H1 (cell line): Measurements from ENCODE around the gene NELL1. TPM values are rescaled to one million over a fixed set of nuclear protein-coding genes. Genes with fewer than 3 reads are reported as not detected.

Source experiments
- CTCF ChIA-PET: fragments of 300-600 bp; sonication (Branson Sonifier 250); formaldehyde crosslinking; loops from one replicate; lab custom pipeline; 2021; ENCODE audit not compliant: partially characterized antibody; lab: Charles Lee
- POLR2A ChIA-PET: fragments of 300-600 bp; sonication (Branson Sonifier 250); formaldehyde crosslinking; loops from one replicate; lab custom pipeline; 2021; ENCODE audit warnings: inconsistent platforms; ENCODE audit not compliant: partially characterized antibody; lab: Charles Lee
- DNase-seq, 2 experiments: peaks; one replicate each; pipeline versions ENCODE4 v3.0.0 to v3.0.0-alpha.2; 2010 to 2022; ENCODE audit warnings: low spot score in 2 of 2, low read depth in 1 of 2, mixed read lengths in 1 of 2
- FAIRE-seq: peaks from 2 replicates; lab custom pipeline; 2011; peaks lifted over from hg19 to GRCh38; lab: Jason Lieb, UNC
- H2AFZ ChIP-seq: 2 replicates; pipeline ENCODE4 v1.8.1; 2012; ENCODE audit warnings: low read length, inconsistent platforms
- H2AK5ac ChIP-seq: 2 replicates; pipeline ENCODE4 v1.6.1; 2013; ENCODE audit warnings: low read depth, low read length
- H2BK120ac ChIP-seq: replicated peaks from 2 replicates; pipeline ENCODE3; 2013; ENCODE audit warnings: low read depth, low read length, inconsistent platforms
- H2BK12ac ChIP-seq: 2 replicates; pipeline ENCODE4 v1.6.1; 2013; ENCODE audit warnings: low read depth, low read length
- H2BK15ac ChIP-seq: 2 replicates; pipeline ENCODE4 v1.6.1; 2013; ENCODE audit warnings: low read length
- H2BK20ac ChIP-seq: 2 replicates; pipeline ENCODE4 v1.6.1; 2013; ENCODE audit warnings: low read length
- H2BK5ac ChIP-seq: 2 replicates; pipeline ENCODE4 v1.6.1; 2013; ENCODE audit warnings: low read depth, low read length
- H3K14ac ChIP-seq: 2 replicates; pipeline ENCODE4 v1.6.1; 2013; ENCODE audit warnings: inconsistent platforms; ENCODE audit not compliant: insufficient read length
- H3K18ac ChIP-seq: 2 replicates; pipeline ENCODE4 v1.6.1; 2013; ENCODE audit warnings: low read length; ENCODE audit errors: extremely low read depth
- H3K23ac ChIP-seq: 2 replicates; pipeline ENCODE4 v1.6.1; 2013; ENCODE audit warnings: inconsistent platforms; ENCODE audit not compliant: insufficient read length
- H3K23me2 ChIP-seq: 2 replicates; pipeline ENCODE4 v1.6.1; 2013; ENCODE audit warnings: low read depth, low read length
- H3K27ac ChIP-seq: 2 replicates; pipeline ENCODE4 v1.6.1; 2011; ENCODE audit warnings: low read depth, low read length, inconsistent platforms
- H3K27me3 ChIP-seq, 4 experiments: replicated peaks in 1 of 4; 1 replicate in 1 of 4; 2 replicates in 3 of 4; pipeline versions ENCODE4 v1.6.1 to v1.8.1; 2011 to 2013; ENCODE audit warnings: low read length in 3 of 4, mild to moderate bottlenecking in 3 of 4, inconsistent platforms in 2 of 4, mixed read lengths in 2 of 4, moderate library complexity in 1 of 4; ENCODE audit not compliant: control insufficient read depth in 3 of 4, insufficient read depth in 3 of 4; ENCODE audit errors: extremely low read depth in 1 of 4
- H3K36me3 ChIP-seq, 4 experiments: 2 replicates each; pipeline versions ENCODE4 v1.6.1 to v1.8.1; 2011 to 2013; ENCODE audit warnings: mild to moderate bottlenecking in 4 of 4, low read length in 3 of 4, moderate library complexity in 2 of 4, control low read depth in 1 of 4, inconsistent platforms in 1 of 4; ENCODE audit not compliant: insufficient read depth in 4 of 4, control insufficient read depth in 2 of 4
- H3K4ac ChIP-seq: replicated peaks from 2 replicates; pipeline ENCODE3; 2013; ENCODE audit warnings: low read length, low read depth, mixed read lengths, inconsistent platforms; ENCODE audit not compliant: insufficient read length
- H3K4me1 ChIP-seq, 4 experiments: replicated peaks in 1 of 4; 1 replicate in 1 of 4; 2 replicates in 3 of 4; pipeline versions ENCODE4 v1.6.1 to v1.8.1; 2011 to 2013; ENCODE audit warnings: low read length in 3 of 4, inconsistent platforms in 2 of 4, mixed read lengths in 1 of 4; ENCODE audit not compliant: insufficient read depth in 4 of 4, control insufficient read depth in 3 of 4
- H3K4me2 ChIP-seq, 2 experiments: 2 replicates each; pipeline versions ENCODE4 v1.6.1 to v1.8.1; 2011 to 2013; ENCODE audit warnings: low read depth in 2 of 2, low read length in 2 of 2, control low read depth in 1 of 2, inconsistent platforms in 1 of 2, mild to moderate bottlenecking in 1 of 2; ENCODE audit not compliant: insufficient read depth in 1 of 2
- H3K4me3 ChIP-seq, 4 experiments: fragments of 200-600, 300-600 bp in 1 of 4; sonication (generic), shearing (Covaris generic), sonication (Bioruptor Twin) in 1 of 4; 2 replicates each; pipeline versions ENCODE4 v1.5.1 to v1.8.1; 2011 to 2016; ENCODE audit warnings: low read length in 4 of 4, low read depth in 3 of 4, control low read depth in 2 of 4, inconsistent platforms in 2 of 4, mild to moderate bottlenecking in 2 of 4, mixed read lengths in 1 of 4, moderate library complexity in 1 of 4; ENCODE audit not compliant: insufficient read depth in 2 of 4; ENCODE audit errors: extremely low read depth in 1 of 4
- H3K56ac ChIP-seq: replicated peaks from 2 replicates; pipeline ENCODE3; 2013; ENCODE audit warnings: low read depth, mild to moderate bottlenecking, mixed read lengths, low read length, inconsistent platforms; ENCODE audit not compliant: insufficient read length
- H3K79me1 ChIP-seq: 2 replicates; pipeline ENCODE4 v1.6.1; 2013; ENCODE audit warnings: low read depth, low read length, control low read depth
- H3K79me2 ChIP-seq, 2 experiments: 2 replicates each; pipeline versions ENCODE4 v1.6.1 to v1.8.1; 2012 to 2013; ENCODE audit warnings: low read length in 2 of 2, mild to moderate bottlenecking in 2 of 2, inconsistent platforms in 1 of 2; ENCODE audit not compliant: insufficient read depth in 2 of 2, control insufficient read depth in 1 of 2
- H3K9ac ChIP-seq, 4 experiments: replicated peaks in 1 of 4; 1 replicate in 1 of 4; 2 replicates in 3 of 4; pipeline versions ENCODE4 v1.6.1 to v1.8.1; 2011 to 2013; ENCODE audit warnings: low read depth in 3 of 4, low read length in 3 of 4, control low read depth in 2 of 4, mild to moderate bottlenecking in 2 of 4, moderate library complexity in 2 of 4, inconsistent platforms in 1 of 4; ENCODE audit errors: extremely low read depth in 1 of 4
- H3K9me3 ChIP-seq, 2 experiments: 2 replicates each; pipeline versions ENCODE4 v1.6.1 to v1.8.1; 2012 to 2013; ENCODE audit warnings: mild to moderate bottlenecking in 2 of 2, moderate library complexity in 2 of 2, control low read depth in 1 of 2, inconsistent platforms in 1 of 2, low read depth in 1 of 2, low read length in 1 of 2, mixed read lengths in 1 of 2; ENCODE audit not compliant: insufficient read depth in 2 of 2
- H4K20me1 ChIP-seq, 2 experiments: replicated peaks in 1 of 2; 2 replicates each; pipeline versions ENCODE3 to v1.8.1; 2011 to 2013; ENCODE audit warnings: inconsistent platforms in 2 of 2, low read length in 2 of 2, mild to moderate bottlenecking in 1 of 2; ENCODE audit not compliant: insufficient read depth in 2 of 2, control insufficient read depth in 1 of 2
- H4K5ac ChIP-seq: 2 replicates; pipeline ENCODE4 v1.6.1; 2013; ENCODE audit warnings: low read length, low read depth, mixed read lengths, inconsistent platforms; ENCODE audit not compliant: insufficient read length
- H4K8ac ChIP-seq: 2 replicates; pipeline ENCODE4 v1.8.0; 2013; ENCODE audit warnings: mild to moderate bottlenecking, moderate library complexity, low read length, inconsistent platforms; ENCODE audit not compliant: insufficient read depth; ENCODE audit errors: extremely low read depth
- H4K91ac ChIP-seq: replicated peaks from 2 replicates; pipeline ENCODE3; 2013; ENCODE audit warnings: low read length, mixed read lengths, inconsistent platforms; ENCODE audit not compliant: insufficient read length
- CREB1 ChIP-seq: IDR thresholded peaks from 2 replicates; pipeline ENCODE4 v1.6.1; 2012; ENCODE audit warnings: inconsistent platforms
- RXRA ChIP-seq: IDR thresholded peaks from 2 replicates; pipeline ENCODE4 v1.6.1; 2011; ENCODE audit warnings: low read depth, mild to moderate bottlenecking, low read length, moderate library complexity; ENCODE audit not compliant: insufficient read depth
- SIN3A ChIP-seq, 2 experiments: IDR thresholded peaks in 1 of 2; conservative IDR thresholded peaks in 1 of 2; 2 replicates each; pipeline ENCODE4 v1.6.1; 2011 to 2012; ENCODE audit warnings: low read length in 2 of 2, improper control_type of control experiment in 1 of 2, low read depth in 1 of 2, mild to moderate bottlenecking in 1 of 2
- polyA plus RNA-seq, 7 experiments: library from polyadenylated mRNA; depleted of rRNA in 3 of 7; stranded (reverse) in 5 of 7; unstranded in 2 of 7; fragments of >200 nt in 5 of 7; fragments of 200-250 nt in 2 of 7; gene quantifications; 1 replicate in 5 of 7; 2 replicates in 1 of 7; 4 replicates in 1 of 7; pipeline versions ENCODE4 v1.2.1 to v1.2.3, GENCODE V29; 2011 to 2013; ENCODE audit warnings: missing spikeins in 2 of 7, mixed read lengths in 2 of 7
- total RNA-seq: library from RNA; stranded (reverse); fragmentation: NEBNext Ultra II Directional; extraction: Animal tissue kit (Norgen Biotek cat#: 25700); gene quantifications from 2 replicates; pipeline ENCODE4 v1.2.1, GENCODE V29; 2021
- TF ChIP-seq, protein P1 (sequence below): IDR thresholded peaks from 2 replicates; pipeline ENCODE4 v1.6.1; 2012; ENCODE audit warnings: inconsistent platforms

The NELL1 gene
- total and polyA plus RNA-seq, 2 of the 8 experiments (the other 6 are each of a cell fraction or from before 2014, with no cell fraction given) = 0.21 TPM; not detected in 1

DNA sequence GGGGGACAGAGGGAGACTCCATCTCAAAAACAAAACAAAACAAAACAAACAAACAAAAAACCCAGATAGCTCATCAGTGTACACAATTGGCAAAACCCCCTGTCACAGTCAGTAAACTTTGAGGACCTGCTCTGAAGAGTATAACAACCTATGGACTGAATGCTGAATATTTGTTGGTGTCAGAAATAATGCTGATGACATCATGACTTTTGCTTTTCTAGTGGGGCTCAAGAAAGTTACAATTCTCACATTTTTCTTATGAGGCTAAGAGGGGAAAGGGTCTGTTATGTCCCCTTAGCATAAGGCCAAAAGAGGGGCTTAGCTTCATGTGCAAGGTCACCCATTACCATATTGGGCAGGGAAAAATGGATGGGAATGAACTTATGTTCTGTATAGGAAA is 207.4 kb downstream of the NELL1 start:
- Histone ChIP-seq H4K91ac (no peak overlapping the region), H2AK5ac (no peak overlapping the region), H2BK120ac (no peak overlapping the region), H3K27ac (no peak overlapping the region), H3K56ac (no peak overlapping the region), H2BK12ac (no peak overlapping the region), H2BK15ac (no peak overlapping the region), H4K20me1 (no peaks in the 10 kb centered on the region), H3K4me1 (peaks cover 0 to 10% (median 7%) of the 10 kb centered on the region in 4 experiments; a peak in 3 of 7 replicates), H2AFZ (no peak overlapping the region), H3K36me3 (no peaks in the 10 kb centered on the region), H3K23me2 (no peaks in the 10 kb centered on the region), H3K4me2 (no peak overlapping the region), H3K4ac (no peak overlapping the region), H3K9me3 (no peaks in the 10 kb centered on the region), H3K79me1 (no peaks in the 10 kb centered on the region), H3K4me3 (no peak overlapping the region), H3K9ac (no peak overlapping the region), H3K27me3 (no peaks in the 10 kb centered on the region), H3K23ac (no peak overlapping the region), H3K79me2 (no peaks in the 10 kb centered on the region), H3K14ac (no peak overlapping the region), H3K18ac (no peak overlapping the region), H4K8ac (no peak overlapping the region), H2BK20ac (no peak overlapping the region), H4K5ac (no peak overlapping the region), H2BK5ac (no peak overlapping the region)
- ChIA-PET CTCF (interaction anchor here (1.2 to 1.4 kb wide), 3 partner anchors 121 to 446 kb away, joined by 3 to 4 read pairs (median 3); no protein-coding TSS in a partner anchor), POLR2A (no interaction called here)
- DNase-seq (no peak), FAIRE-seq (no peak)
- TF ChIP-seq, protein P1, sequence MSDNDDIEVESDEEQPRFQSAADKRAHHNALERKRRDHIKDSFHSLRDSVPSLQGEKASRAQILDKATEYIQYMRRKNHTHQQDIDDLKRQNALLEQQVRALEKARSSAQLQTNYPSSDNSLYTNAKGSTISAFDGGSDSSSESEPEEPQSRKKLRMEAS = no peak
- TF ChIP-seq SIN3A (conservative IDR thresholded peaks at IDR 0.05 in 1 of 2, IDR thresholded peaks at IDR 0.05 in 1 of 2; ENCODE audit: low read depth in 1 of 2, low read length in 2 of 2) (no peak), CREB1 (no peak), RXRA (no peak)
